ENCODE results near the gene IL31RA.

Gene IL31RA

DNA sequence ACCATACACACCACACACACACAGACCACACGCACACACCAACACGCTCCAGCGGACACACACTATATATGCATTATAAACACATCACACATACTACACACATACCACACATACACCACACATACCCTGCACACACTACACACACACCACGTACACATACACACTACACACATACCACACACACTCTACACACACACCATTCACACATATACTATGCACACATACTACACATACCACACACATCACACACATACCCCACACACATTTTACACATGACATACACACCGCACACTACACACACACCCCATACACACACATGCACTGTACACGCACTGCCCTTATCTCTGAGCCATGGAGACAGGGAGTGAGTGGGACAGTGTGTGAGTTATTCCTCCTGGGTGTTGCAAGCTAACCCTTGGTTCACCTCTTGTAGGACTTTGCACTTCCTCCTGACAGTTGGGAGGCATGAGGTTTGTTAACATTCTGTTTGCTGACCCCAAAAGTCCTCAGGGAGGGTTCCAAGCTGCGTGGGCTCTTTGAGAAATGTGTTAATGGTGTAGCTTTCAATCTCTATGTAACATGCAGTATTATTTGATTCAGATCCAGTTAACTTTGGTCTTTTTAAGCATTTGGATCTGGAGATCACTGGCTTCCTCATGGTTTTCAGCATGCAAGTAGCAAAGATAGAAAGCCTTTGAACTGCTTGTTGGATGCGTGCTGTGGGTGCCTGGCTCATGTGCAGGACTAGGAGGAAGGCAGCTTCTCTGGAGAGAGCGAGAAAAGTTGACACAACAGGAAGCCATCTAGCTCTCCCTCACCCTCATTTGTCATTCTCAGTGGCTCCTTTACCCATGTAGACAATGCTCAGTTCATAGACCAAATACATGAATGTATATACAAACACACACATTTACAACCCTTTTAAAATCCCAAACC is 13.7 kb downstream of the IL31RA start:
- no peaks in the 10 kb centered on the region for H4K20me1 ChIP-seq (ENCODE audit: insufficient read depth, low read length)
- H2AFZ ChIP-seq (ENCODE audit: low read depth, low read length) = peak overlapping the region; percentile 7; the same call in 1 of the 2 replicates
- H3K9me3 ChIP-seq (ENCODE audit: insufficient read depth, low read length, severe bottlenecking) = no peaks in the 10 kb centered on the region
- H3K9ac ChIP-seq (ENCODE audit: low read depth, low read length) = no peak overlapping the region
- H3K4me2 ChIP-seq (ENCODE audit: insufficient read depth, low read length) = no peak overlapping the region
- H3K4me3 ChIP-seq (ENCODE audit: low read depth in 1 of 2, low read length in 2 of 2) = no peak overlapping the region
- no peaks in the 10 kb centered on the region for H3K79me2 ChIP-seq (ENCODE audit: insufficient read depth, low read length)
- peaks cover 15% of the 10 kb centered on the region for H3K4me1 ChIP-seq (ENCODE audit: insufficient read depth, low read length)
- H3K27me3 ChIP-seq (ENCODE audit: insufficient read depth, low read length, poor library complexity) = no peaks in the 10 kb centered on the region
- DNase-seq (peak; percentile 25), ATAC-seq (ENCODE audit: insufficient read depth, low read depth) (peak; percentile 73)
- H3K27ac ChIP-seq (ENCODE audit: low read length) = peak overlapping the region; percentile 52; the same call in 1 of the 2 replicates
- TF ChIP-seq, protein P1, sequence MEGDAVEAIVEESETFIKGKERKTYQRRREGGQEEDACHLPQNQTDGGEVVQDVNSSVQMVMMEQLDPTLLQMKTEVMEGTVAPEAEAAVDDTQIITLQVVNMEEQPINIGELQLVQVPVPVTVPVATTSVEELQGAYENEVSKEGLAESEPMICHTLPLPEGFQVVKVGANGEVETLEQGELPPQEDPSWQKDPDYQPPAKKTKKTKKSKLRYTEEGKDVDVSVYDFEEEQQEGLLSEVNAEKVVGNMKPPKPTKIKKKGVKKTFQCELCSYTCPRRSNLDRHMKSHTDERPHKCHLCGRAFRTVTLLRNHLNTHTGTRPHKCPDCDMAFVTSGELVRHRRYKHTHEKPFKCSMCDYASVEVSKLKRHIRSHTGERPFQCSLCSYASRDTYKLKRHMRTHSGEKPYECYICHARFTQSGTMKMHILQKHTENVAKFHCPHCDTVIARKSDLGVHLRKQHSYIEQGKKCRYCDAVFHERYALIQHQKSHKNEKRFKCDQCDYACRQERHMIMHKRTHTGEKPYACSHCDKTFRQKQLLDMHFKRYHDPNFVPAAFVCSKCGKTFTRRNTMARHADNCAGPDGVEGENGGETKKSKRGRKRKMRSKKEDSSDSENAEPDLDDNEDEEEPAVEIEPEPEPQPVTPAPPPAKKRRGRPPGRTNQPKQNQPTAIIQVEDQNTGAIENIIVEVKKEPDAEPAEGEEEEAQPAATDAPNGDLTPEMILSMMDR (IDR thresholded peaks at IDR 0.05; ENCODE audit: borderline replicate concordance, extremely low read depth, low read length, poor library complexity, severe bottlenecking) = no peak
- no peak for TF ChIP-seq EZH2 (IDR thresholded peaks at IDR 0.05; ENCODE audit: borderline replicate concordance, low read depth, low read length, severe bottlenecking)
- H3K36me3 ChIP-seq (ENCODE audit: insufficient read depth, low read length) = no peaks in the 10 kb centered on the region

DNA sequence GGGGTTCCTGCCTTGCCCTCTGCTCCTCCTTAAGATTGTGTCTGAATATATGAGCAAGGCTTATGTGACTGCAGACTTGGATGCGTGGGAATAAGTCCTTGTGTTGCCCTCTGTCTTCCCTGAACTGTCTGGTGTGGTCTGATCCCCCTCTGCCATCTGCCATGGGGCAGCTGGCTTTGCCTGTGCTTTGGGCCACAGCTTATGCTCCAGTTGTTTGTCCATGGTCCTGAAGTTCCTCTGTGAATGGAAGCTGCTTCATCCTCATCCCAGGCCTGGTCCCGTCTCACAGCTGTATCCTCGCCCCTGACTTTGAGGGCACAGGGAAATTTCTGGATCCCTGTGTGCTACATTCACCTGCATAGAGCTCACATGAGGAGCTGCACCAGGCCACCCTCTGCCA is 14.7 kb downstream of the IL31RA start:
- no peak overlapping the region for H3K27ac ChIP-seq (ENCODE audit: low read length)
- no peak overlapping the region for H3K4me3 ChIP-seq (ENCODE audit: low read depth in 1 of 2, low read length in 2 of 2)
- no peaks in the 10 kb centered on the region for H3K79me2 ChIP-seq (ENCODE audit: insufficient read depth, low read length)
- H2AFZ ChIP-seq (ENCODE audit: low read depth, low read length) = no peak overlapping the region
- H3K36me3 ChIP-seq (ENCODE audit: insufficient read depth, low read length) = no peaks in the 10 kb centered on the region
- peaks cover 15% of the 10 kb centered on the region for H3K4me1 ChIP-seq (ENCODE audit: insufficient read depth, low read length)
- no peak overlapping the region for H3K4me2 ChIP-seq (ENCODE audit: insufficient read depth, low read length)
- no peaks in the 10 kb centered on the region for H3K9me3 ChIP-seq (ENCODE audit: insufficient read depth, low read length, severe bottlenecking)
- H4K20me1 ChIP-seq (ENCODE audit: insufficient read depth, low read length) = no peaks in the 10 kb centered on the region
- H3K9ac ChIP-seq (ENCODE audit: low read depth, low read length) = no peak overlapping the region
- TF ChIP-seq EZH2 (IDR thresholded peaks at IDR 0.05; ENCODE audit: borderline replicate concordance, low read depth, low read length, severe bottlenecking) = no peak
- TF ChIP-seq, protein P1 (IDR thresholded peaks at IDR 0.05; ENCODE audit: borderline replicate concordance, extremely low read depth, low read length, poor library complexity, severe bottlenecking) = no peak
- DNase-seq = no peak
- peak; percentile 47; the same call in 1 of the 3 replicates for ATAC-seq (ENCODE audit: insufficient read depth, low read depth)
- no peaks in the 10 kb centered on the region for H3K27me3 ChIP-seq (ENCODE audit: insufficient read depth, low read length, poor library complexity)

DNA sequence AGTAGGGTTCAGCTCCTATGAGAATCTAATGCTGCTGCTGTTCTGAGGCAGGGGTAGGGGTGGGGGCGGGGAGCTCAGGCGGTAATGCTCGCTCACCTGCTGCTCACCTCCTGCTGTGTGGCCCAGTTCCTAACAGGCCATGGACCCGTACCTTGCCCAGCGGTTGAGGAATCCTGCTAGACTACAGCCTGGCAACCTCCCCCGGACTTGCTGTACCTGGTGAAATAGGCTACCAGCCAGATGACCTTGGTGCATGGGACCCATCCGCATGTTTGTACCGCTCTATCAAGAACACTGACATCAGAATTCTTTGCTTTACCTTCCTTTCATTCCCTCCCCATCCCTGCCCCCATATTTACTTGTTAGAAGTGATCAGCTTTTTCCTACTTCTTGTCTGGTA is 15.3 kb downstream of the IL31RA start:
- H3K27me3 ChIP-seq (ENCODE audit: insufficient read depth, low read length, poor library complexity) = no peaks in the 10 kb centered on the region
- H3K27ac ChIP-seq (ENCODE audit: low read length) = no peak overlapping the region
- no peaks in the 10 kb centered on the region for H3K36me3 ChIP-seq (ENCODE audit: insufficient read depth, low read length)
- H3K79me2 ChIP-seq (ENCODE audit: insufficient read depth, low read length) = no peaks in the 10 kb centered on the region
- TF ChIP-seq EZH2 (IDR thresholded peaks at IDR 0.05; ENCODE audit: borderline replicate concordance, low read depth, low read length, severe bottlenecking) = no peak
- TF ChIP-seq, protein P1 (IDR thresholded peaks at IDR 0.05; ENCODE audit: borderline replicate concordance, extremely low read depth, low read length, poor library complexity, severe bottlenecking) = no peak
- DNase-seq (no peak), ATAC-seq (ENCODE audit: insufficient read depth, low read depth) (no peak)
- H4K20me1 ChIP-seq (ENCODE audit: insufficient read depth, low read length) = no peaks in the 10 kb centered on the region
- H3K4me2 ChIP-seq (ENCODE audit: insufficient read depth, low read length) = no peak overlapping the region
- no peak overlapping the region for H3K4me3 ChIP-seq (ENCODE audit: low read depth in 1 of 2, low read length in 2 of 2)
- no peak overlapping the region for H2AFZ ChIP-seq (ENCODE audit: low read depth, low read length)
- H3K4me1 ChIP-seq (ENCODE audit: insufficient read depth, low read length) = peaks cover 15% of the 10 kb centered on the region
- H3K9ac ChIP-seq (ENCODE audit: low read depth, low read length) = no peak overlapping the region
- H3K9me3 ChIP-seq (ENCODE audit: insufficient read depth, low read length, severe bottlenecking) = no peaks in the 10 kb centered on the region

Measured in DND-41 (cell line).